Endodermal cell (in vitro differentiated cells): Measurements from ENCODE around the gene PCDHGA1. TPM values are rescaled to one million over a fixed set of nuclear protein-coding genes. Genes with fewer than 3 reads are reported as not detected.
A peak's percentile ranks its signal among the peaks of the same experiment; 100 is the strongest.

ENCODE experiments used
- DNase-seq: peaks from one replicate; pipeline ENCODE4 v3.0.0-alpha.2; 2017
- H3K27ac ChIP-seq: 2 replicates; pipeline ENCODE4 v1.5.1; 2013; ENCODE audit warnings: mild to moderate bottlenecking, low read depth, low read length, moderate library complexity
- H3K27me3 ChIP-seq: 2 replicates; pipeline ENCODE4 v1.6.1; 2013; ENCODE audit warnings: mild to moderate bottlenecking, low read length, moderate library complexity; ENCODE audit not compliant: insufficient read depth, control insufficient read depth, poor library complexity, severe bottlenecking
- H3K36me3 ChIP-seq: 2 replicates; pipeline ENCODE4 v1.7.0; 2013; ENCODE audit warnings: mild to moderate bottlenecking, low read length, moderate library complexity; ENCODE audit not compliant: control insufficient read depth, insufficient read depth
- H3K4me1 ChIP-seq: one replicate; pipeline ENCODE4 v1.7.0; 2013; ENCODE audit warnings: low read length; ENCODE audit not compliant: control insufficient read depth, insufficient read depth
- H3K4me3 ChIP-seq: 2 replicates; pipeline ENCODE4 v1.5.1; 2013; ENCODE audit warnings: mild to moderate bottlenecking, low read length, moderate library complexity
- H3K9ac ChIP-seq: 2 replicates; pipeline ENCODE4 v1.6.1; 2013; ENCODE audit warnings: mild to moderate bottlenecking, low read length, moderate library complexity; ENCODE audit not compliant: poor library complexity, severe bottlenecking; ENCODE audit errors: extremely low read depth
- H3K9me3 ChIP-seq: 2 replicates; pipeline ENCODE4 v1.6.1; 2013; ENCODE audit warnings: mild to moderate bottlenecking, low read length, moderate library complexity; ENCODE audit not compliant: control insufficient read depth
- H3K27ac Mint-ChIP-seq: 2 replicates; pipeline ENCODE4 v1.8.0; 2020; ENCODE audit warnings: mixed read lengths
- H3K27me3 Mint-ChIP-seq: 2 replicates; pipeline ENCODE4 v1.8.0; 2021; ENCODE audit warnings: mild to moderate bottlenecking, mixed read lengths; ENCODE audit not compliant: insufficient read depth
- H3K36me3 Mint-ChIP-seq: 2 replicates; pipeline ENCODE4 v1.8.0; 2020; ENCODE audit warnings: low read depth, mixed read lengths
- H3K4me1 Mint-ChIP-seq: 2 replicates; pipeline ENCODE4 v1.8.0; 2020; ENCODE audit warnings: mixed read lengths
- H3K4me3 Mint-ChIP-seq: 2 replicates; pipeline ENCODE4 v1.8.0; 2020; ENCODE audit warnings: mild to moderate bottlenecking, moderate library complexity, mixed read lengths
- H3K9me3 Mint-ChIP-seq: 2 replicates; pipeline ENCODE4 v1.8.0; 2020; ENCODE audit warnings: mild to moderate bottlenecking, mixed read lengths
- CTCF ChIP-seq: fragments of 200-600 bp; sonication (generic); conservative IDR thresholded peaks from 2 replicates; pipeline ENCODE4 v1.5.0; 2021; ENCODE audit warnings: antibody characterized with exemption, mild to moderate bottlenecking
- WGBS, 2 experiments: methylation state at CpG; one replicate each; pipeline versions ENCODE4 v1.1.5 to v1.1.7; 2013; ENCODE audit warnings: missing lambda C conversion rate in 2 of 2, mixed read lengths in 1 of 2; ENCODE audit not compliant: insufficient coverage in 1 of 2, insufficient read length in 1 of 2; 5-methylcytosine and 5-hydroxymethylcytosine counted together
- total RNA-seq, 2 donors: library from RNA; stranded (reverse); fragmentation: NEBNext Ultra II Directional in 1 of 2; extraction: Animal tissue kit (Norgen Biotek cat#: 25700) in 1 of 2; gene quantifications; 2 replicates in 1 of 2; 3 replicates in 1 of 2; pipeline ENCODE4 v1.2.1, GENCODE V29; 2021

PCDHGA1 gene
- total RNA-seq, 2 donors from 2014 or later = 0.38 to 2.2 TPM

GRCh38 chr5:141419074-141419880 is 89.0 kb downstream of the PCDHGA1 start:
- H3K36me3 ChIP-seq = no peaks in the 10 kb centered on the region
- TF ChIP-seq CTCF = no peak
- no peaks in the 10 kb centered on the region for H3K4me1 ChIP-seq
- DNase-seq = no peak
- Mint-ChIP-seq H3K27me3 (peaks cover 39% of the 10 kb centered on the region), H3K4me3 (no peak overlapping the region), H3K4me1 (no peaks in the 10 kb centered on the region), H3K27ac (no peak overlapping the region), H3K36me3 (peaks cover 48% of the 10 kb centered on the region), H3K9me3 (peaks cover 57% of the 10 kb centered on the region)
- no peak overlapping the region for H3K9ac ChIP-seq
- no peak overlapping the region for H3K27ac ChIP-seq
- no peaks in the 10 kb centered on the region for H3K27me3 ChIP-seq
- H3K4me3 ChIP-seq = no peak overlapping the region
- 97 to 98% methylated on average over 62 to 74 of the region's 74 CpGs for WGBS, 2 experiments
- peaks cover 60% of the 10 kb centered on the region for H3K9me3 ChIP-seq

- no peaks in the 10 kb centered on the region for H3K27me3 ChIP-seq
- 79 to 96% methylated on average over 41 to 42 of the region's 42 CpGs for WGBS, 2 experiments
- peak; percentile 91 for TF ChIP-seq CTCF
- DNase-seq = peak; percentile 92
- H3K27me3 Mint-ChIP-seq = peaks cover 37% of the 10 kb centered on the region
- no peak within 1 kb of the TSS for H3K27ac ChIP-seq
- no peaks in the 10 kb centered on the region for H3K4me1 Mint-ChIP-seq
- peak within 1 kb of the TSS; percentile 25 for H3K9ac ChIP-seq
- no peaks in the 10 kb centered on the region for H3K4me1 ChIP-seq
- H3K9me3 Mint-ChIP-seq = peaks cover 52% of the 10 kb centered on the region
- H3K4me3 Mint-ChIP-seq = peak within 1 kb of the TSS; percentile 83
- H3K27ac Mint-ChIP-seq = peak within 1 kb of the TSS; percentile 86
- H3K9me3 ChIP-seq = peaks cover 68% of the 10 kb centered on the region
- peaks cover 49% of the 10 kb centered on the region for H3K36me3 Mint-ChIP-seq
- no peaks in the 10 kb centered on the region for H3K36me3 ChIP-seq
- H3K4me3 ChIP-seq = peak within 1 kb of the TSS; percentile 75
Measured at GRCh38 chr5:141420855-141421488, 90.7 kb downstream of the PCDHGA1 start, which contains the start of gene PCDHGA11. Gene PCDHGA11, plus strand, starts transcription at chr5:141421051. Its CDS starts 177 bp downstream, at chr5:141421228.

GRCh38 chr5:141421489-141421855 is 91.2 kb downstream of the PCDHGA1 start:
- peaks cover 55% of the 10 kb centered on the region for H3K9me3 Mint-ChIP-seq

More at GRCh38 chr5:141421489-141421855, 91.2 kb downstream of the PCDHGA1 start:
- Histone ChIP-seq H3K27ac (no peak overlapping the region), H3K4me1 (no peaks in the 10 kb centered on the region), H3K27me3 (no peaks in the 10 kb centered on the region), H3K4me3 (peak overlapping the region; percentile 75), H3K9ac (no peak overlapping the region), H3K9me3 (peaks cover 73% of the 10 kb centered on the region), H3K36me3 (no peaks in the 10 kb centered on the region)
- Mint-ChIP-seq H3K36me3 (peaks cover 54% of the 10 kb centered on the region), H3K4me3 (peak overlapping the region; percentile 83), H3K4me1 (no peaks in the 10 kb centered on the region), H3K27me3 (peaks cover 37% of the 10 kb centered on the region), H3K27ac (no peak overlapping the region)
- DNase-seq = no peak
- TF ChIP-seq CTCF = no peak
- 91 to 94% methylated on average over 13 of the region's 13 CpGs for WGBS, 2 experiments
